Activated CD4-positive, alpha-beta T cell treated with anti-CD3 and anti-CD28 coated beads for 36 hours (primary cell): ENCODE measurements around the gene GALNS. TPM values are rescaled to one million over a fixed set of nuclear protein-coding genes. Genes with fewer than 3 reads are reported as not detected.

Experiments
- ATAC-seq: fragments of 200-7000 bp; cut with Tn5 transposase; one replicate; pipeline ENCODE4 v1.10.0; 2021; ENCODE audit warnings: mild to moderate bottlenecking, moderate library complexity
- CTCF ChIA-PET: fragments of 350-600 bp; sonication (Branson Sonifier 250); formaldehyde crosslinking; loops from one replicate; lab custom pipeline; 2021; ENCODE audit warnings: antibody characterized with exemption; lab: Charles Lee
- POLR2A ChIA-PET: fragments of 350-600 bp; sonication (Branson Sonifier 250); formaldehyde crosslinking; loops from one replicate; lab custom pipeline; 2021; ENCODE audit warnings: antibody characterized with exemption, inconsistent platforms; lab: Charles Lee
- DNase-seq: peaks from one replicate; pipeline ENCODE4 v3.0.0-alpha.2; 2020
- H3K27ac Mint-ChIP-seq: one replicate; pipeline ENCODE4 v1.8.0; 2021; ENCODE audit warnings: mixed read lengths
- H3K27me3 Mint-ChIP-seq: one replicate; pipeline ENCODE4 v1.8.0; 2021; ENCODE audit warnings: mixed read lengths
- H3K36me3 Mint-ChIP-seq: one replicate; pipeline ENCODE4 v1.8.0; 2021; ENCODE audit warnings: low read depth, mixed read lengths
- H3K4me1 Mint-ChIP-seq: one replicate; pipeline ENCODE4 v1.8.0; 2021; ENCODE audit warnings: mixed read lengths
- H3K4me3 Mint-ChIP-seq: one replicate; pipeline ENCODE4 v1.8.0; 2021; ENCODE audit warnings: mild to moderate bottlenecking, moderate library complexity, mixed read lengths
- H3K9me3 Mint-ChIP-seq: one replicate; pipeline ENCODE4 v1.8.0; 2021; ENCODE audit warnings: low read depth, mixed read lengths
- intact Hi-C, 2 experiments: fragments of 100-400 bp; cut with DNase I in 1 of 2; cut with micrococcal nuclease in 1 of 2; formaldehyde crosslinking; loops; one replicate each; pipeline versions ENCODE4 v1.14.2 to v1.15.1; 2022 to 2024; cut with DNase I, micrococcal nuclease
- total RNA-seq, 2 experiments: library from RNA; stranded (reverse); gene quantifications; one replicate each; pipeline ENCODE4 v1.2.3, GENCODE V29; 2021

The GALNS gene
- total RNA-seq, 2 experiments from 2014 or later: 20.1 TPM

- Mint-ChIP-seq H3K9me3 (no peaks in the 10 kb centered on the region), H3K36me3 (peaks cover 49% of the 10 kb centered on the region), H3K4me1 (peaks cover 32% of the 10 kb centered on the region), H3K27ac (peak overlapping the region; percentile 47), H3K27me3 (no peaks in the 10 kb centered on the region), H3K4me3 (peak overlapping the region; percentile 83)
- intact Hi-C loops: loop anchor here (1.0 to 5.0 kb wide), 4 partner anchors 67 to 1068 kb away; partner anchors contain the start of genes RPL13 (in 1 of the 2), TCF25 (in 1 of the 2) and ZFPM1 (in 1 of the 2)
- ATAC-seq (peak; percentile 13), DNase-seq (peak; percentile 71)
- CTCF ChIA-PET: no interaction called here
- POLR2A ChIA-PET: no interaction called here
These were observed 52.0 kb downstream of the GALNS start for GRCh38 chr16:88804552-88805339.

GRCh38 chr16:88804173-88804551 is 52.6 kb downstream of the GALNS start:
- Mint-ChIP-seq H3K9me3 (no peaks in the 10 kb centered on the region), H3K4me3 (peak overlapping the region; percentile 83), H3K27me3 (no peaks in the 10 kb centered on the region), H3K27ac (peak overlapping the region; percentile 42), H3K36me3 (peaks cover 43% of the 10 kb centered on the region), H3K4me1 (peaks cover 27% of the 10 kb centered on the region)
- no peak for DNase-seq
- ChIA-PET CTCF (no interaction called here), POLR2A (no interaction called here)
- intact Hi-C loops: loop anchor here (1.0 to 5.0 kb wide), 4 partner anchors 67 to 1068 kb away; partner anchors contain the start of genes RPL13 (in 1 of the 2), TCF25 (in 1 of the 2) and ZFPM1 (in 1 of the 2)
- ATAC-seq: no peak

DNA sequence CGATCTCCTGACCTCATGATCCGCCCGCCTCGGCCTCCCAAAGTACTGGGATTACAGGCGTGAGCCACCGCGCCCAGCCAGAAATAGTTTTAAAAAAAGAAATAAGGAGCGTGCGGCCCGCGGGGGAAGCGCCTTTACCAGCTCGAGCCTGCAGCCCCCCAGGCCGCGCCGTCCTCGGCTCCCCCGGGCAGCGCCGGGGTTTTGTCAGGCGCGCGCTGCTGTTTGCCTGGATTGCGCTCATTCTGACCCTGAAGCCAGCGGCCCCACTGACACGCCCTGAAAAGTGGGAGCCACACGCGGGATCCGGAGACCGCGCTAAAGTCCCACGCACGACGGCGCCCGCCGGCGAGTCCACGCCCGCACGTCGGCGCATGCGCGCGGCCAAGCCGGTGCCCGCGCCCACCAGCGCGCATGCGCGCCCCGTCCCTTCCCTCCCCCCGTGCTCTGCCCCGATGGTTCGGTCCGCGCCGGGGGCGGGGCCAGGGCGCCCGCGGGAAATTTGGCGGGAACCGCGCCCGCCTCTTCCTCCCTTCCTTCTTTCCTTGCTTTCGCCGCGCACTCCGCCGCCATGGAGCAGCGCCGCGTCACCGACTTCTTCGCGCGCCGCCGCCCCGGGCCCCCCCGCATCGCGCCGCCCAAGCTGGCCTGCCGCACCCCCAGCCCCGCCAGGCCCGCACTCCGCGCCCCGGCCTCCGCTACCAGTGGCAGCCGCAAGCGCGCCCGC is 53.3 kb downstream of the GALNS start, which contains the start of gene CDT1:
Gene CDT1 (plus strand): TSS at position 526 of the 724 bp plus-strand sequence. CDS start 43 bp downstream, at position 569.
- ATAC-seq (peak; percentile 32), DNase-seq (peak; percentile 90)
- Mint-ChIP-seq H3K36me3 (peaks cover 38% of the 10 kb centered on the region), H3K4me1 (peaks cover 24% of the 10 kb centered on the region), H3K4me3 (peak within 1 kb of the TSS; percentile 83), H3K27ac (peak within 1 kb of the TSS; percentile 94), H3K27me3 (no peaks in the 10 kb centered on the region), H3K9me3 (no peaks in the 10 kb centered on the region)
- CTCF ChIA-PET: interaction anchor here (0.5 to 1.5 kb wide), 6 partner anchors 11 to 70 kb away, joined by 3 to 5 read pairs (median 4); no protein-coding TSS in a partner anchor
- intact Hi-C loops: loop anchor here (1.0 to 5.0 kb wide), 12 partner anchors 8 to 1069 kb away; partner anchors contain the start of genes ANKRD11 (in 1 of the 2), APRT (in 1 of the 2), CHMP1A (in 1 of the 2) and CYBA (in 1 of the 2)
- POLR2A ChIA-PET: interaction anchor here (0.6 to 1.0 kb wide), 3 partner anchors 8 to 22 kb away, joined by 3 to 4 read pairs (median 4); no protein-coding TSS in a partner anchor

DNA sequence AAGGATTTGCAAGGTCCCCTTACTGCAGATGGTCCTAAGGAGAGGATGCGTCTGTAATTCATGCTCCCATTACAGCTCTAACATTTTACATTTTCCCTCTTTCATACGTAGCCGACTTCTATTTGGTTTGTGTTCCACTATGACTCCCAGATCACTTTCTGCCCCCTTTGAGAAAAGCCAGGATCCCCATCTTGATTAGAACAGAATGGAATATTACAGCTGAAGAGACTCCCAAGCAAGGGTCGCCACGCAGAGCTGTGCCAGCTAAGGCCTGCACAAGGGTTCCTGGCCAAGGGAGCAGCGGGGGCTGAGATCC is 56.5 kb downstream of the GALNS start:
- no peak overlapping the region for H3K27ac Mint-ChIP-seq
- CTCF ChIA-PET: interaction anchor here (0.6 to 2.4 kb wide), 7 partner anchors 13 to 678 kb away, joined by 3 to 11 read pairs (median 3); no protein-coding TSS in a partner anchor
- H3K4me1 Mint-ChIP-seq: peaks cover 21% of the 10 kb centered on the region
- no peaks in the 10 kb centered on the region for H3K9me3 Mint-ChIP-seq
- H3K36me3 Mint-ChIP-seq: peaks cover 13% of the 10 kb centered on the region
- no peak for ATAC-seq
- no peak for DNase-seq
- intact Hi-C loops: loop anchor here (5.0 kb wide), 3 partner anchors 63 to 1072 kb away; partner anchors contain the start of genes RPL13 (in 1 of the 2) and TCF25 (in 1 of the 2)
- POLR2A ChIA-PET: interaction anchor here (1.5 kb wide), 1 partner anchor 10 kb away, joined by 10 read pairs; no protein-coding TSS in a partner anchor
- no peaks in the 10 kb centered on the region for H3K27me3 Mint-ChIP-seq
- no peak overlapping the region for H3K4me3 Mint-ChIP-seq

GRCh38 chr16:88799569-88800276 is 57.0 kb downstream of the GALNS start:
- intact Hi-C loops: loop anchor here (5.0 kb wide), 3 partner anchors 62 to 1073 kb away; partner anchors contain the start of genes RPL13 (in 1 of the 2) and TCF25 (in 1 of the 2)
- Mint-ChIP-seq H3K4me3 (no peak overlapping the region), H3K9me3 (no peaks in the 10 kb centered on the region), H3K27me3 (no peaks in the 10 kb centered on the region), H3K4me1 (peaks cover 25% of the 10 kb centered on the region), H3K27ac (no peak overlapping the region), H3K36me3 (peaks cover 11% of the 10 kb centered on the region)
- ChIA-PET CTCF (interaction anchor here (0.6 to 2.4 kb wide), 9 partner anchors 12 to 1088 kb away, joined by 3 to 11 read pairs (median 3); no protein-coding TSS in a partner anchor), POLR2A (interaction anchor here (1.5 kb wide), 1 partner anchor 11 kb away, joined by 10 read pairs; no protein-coding TSS in a partner anchor)
- DNase-seq: peak; percentile 56
- ATAC-seq: no peak

DNA sequence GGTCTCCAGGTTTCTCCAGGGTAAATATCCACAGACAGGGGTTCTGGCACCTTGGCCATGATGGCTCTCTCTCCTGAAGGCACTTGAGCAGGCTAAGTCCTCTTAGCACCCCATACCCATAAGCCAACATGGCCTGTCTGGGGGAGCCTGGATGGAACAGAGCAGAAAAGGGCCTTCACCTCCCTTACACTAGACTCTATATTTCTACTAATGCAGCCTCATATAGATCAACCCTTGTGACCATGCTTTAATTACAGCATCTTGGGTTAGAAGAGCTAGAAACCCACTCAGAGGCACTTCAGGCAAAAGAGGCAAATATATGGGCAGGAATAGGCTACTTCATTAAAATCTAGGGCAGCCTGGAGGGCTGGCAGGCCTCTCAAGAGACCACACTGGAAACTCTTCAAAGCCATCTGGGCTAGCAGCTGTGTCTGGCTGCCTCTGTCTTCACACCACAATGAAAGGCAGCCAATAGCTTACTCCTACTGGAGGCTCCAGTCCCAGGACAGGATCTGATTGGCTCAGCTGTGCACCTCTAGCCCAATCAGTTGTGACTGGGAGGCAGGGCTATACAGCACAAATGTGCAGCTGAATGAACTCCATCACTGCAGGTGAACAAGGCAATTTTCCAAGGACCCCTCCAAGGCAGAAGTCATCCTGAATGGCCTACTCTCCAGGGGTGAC is 57.8 kb downstream of the GALNS start:
- ChIA-PET POLR2A (interaction anchor here (1.5 kb wide), 1 partner anchor 12 kb away, joined by 10 read pairs; no protein-coding TSS in a partner anchor), CTCF (interaction anchor here (0.6 to 1.3 kb wide), 6 partner anchors 16 to 1087 kb away, joined by 3 to 4 read pairs (median 3); no protein-coding TSS in a partner anchor)
- no peaks in the 10 kb centered on the region for H3K27me3 Mint-ChIP-seq
- no peak overlapping the region for H3K27ac Mint-ChIP-seq
- peaks cover 25% of the 10 kb centered on the region for H3K4me1 Mint-ChIP-seq
- no peaks in the 10 kb centered on the region for H3K9me3 Mint-ChIP-seq
- no peak for DNase-seq
- H3K36me3 Mint-ChIP-seq: peaks cover 8% of the 10 kb centered on the region
- H3K4me3 Mint-ChIP-seq: no peak overlapping the region
- intact Hi-C loops: no loop called here
- peak; percentile 14 for ATAC-seq

DNA sequence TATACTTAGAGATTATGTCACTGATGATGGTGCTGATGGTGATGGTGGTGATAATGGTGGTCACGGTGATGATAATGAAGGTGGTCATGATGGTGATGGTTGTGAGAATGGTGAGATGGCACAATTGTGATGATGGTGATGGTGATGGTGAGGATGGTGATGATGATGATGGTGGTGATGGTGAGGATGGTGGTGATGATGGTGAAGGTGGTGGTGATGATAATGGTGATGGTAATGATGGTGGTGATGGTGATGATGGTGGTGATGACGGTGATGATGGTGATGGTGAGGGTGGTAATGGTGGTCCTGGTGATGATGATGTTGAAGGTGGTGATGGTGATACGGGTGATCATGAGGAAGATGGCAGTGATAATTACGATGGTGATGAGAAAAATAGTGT is 58.7 kb downstream of the GALNS start:
- ChIA-PET CTCF (no interaction called here), POLR2A (no interaction called here)
- Mint-ChIP-seq H3K4me1 (peaks cover 32% of the 10 kb centered on the region), H3K9me3 (no peaks in the 10 kb centered on the region), H3K4me3 (no peak overlapping the region), H3K36me3 (peaks cover 8% of the 10 kb centered on the region), H3K27me3 (no peaks in the 10 kb centered on the region), H3K27ac (no peak overlapping the region)
- ATAC-seq (no peak), DNase-seq (no peak)
- intact Hi-C loops: no loop called here

GRCh38 chr16:88796278-88796677 is 60.5 kb downstream of the GALNS start:
- Mint-ChIP-seq H3K27me3 (no peaks in the 10 kb centered on the region), H3K27ac (peak overlapping the region; percentile 25), H3K4me3 (no peak overlapping the region), H3K9me3 (no peaks in the 10 kb centered on the region), H3K36me3 (peaks cover 7% of the 10 kb centered on the region), H3K4me1 (peaks cover 44% of the 10 kb centered on the region)
- intact Hi-C loops: no loop called here
- no peak for ATAC-seq
- POLR2A ChIA-PET: interaction anchor here (0.5 kb wide), 1 partner anchor 52 kb away, joined by 3 read pairs; no protein-coding TSS in a partner anchor
- CTCF ChIA-PET: interaction anchor here (1.9 kb wide), 1 partner anchor 59 kb away, joined by 9 read pairs; no protein-coding TSS in a partner anchor
- no peak for DNase-seq

- DNase-seq: no peak
- ATAC-seq: no peak
- intact Hi-C loops: no loop called here
- no peaks in the 10 kb centered on the region for H3K27me3 Mint-ChIP-seq
- H3K27ac Mint-ChIP-seq: no peak overlapping the region
- H3K4me3 Mint-ChIP-seq: no peak overlapping the region
- H3K9me3 Mint-ChIP-seq: no peaks in the 10 kb centered on the region
- peaks cover 45% of the 10 kb centered on the region for H3K4me1 Mint-ChIP-seq
- ChIA-PET POLR2A (interaction anchor here (0.9 to 1.5 kb wide), 3 partner anchors 11 to 14 kb away, joined by 3 to 4 read pairs (median 4); no protein-coding TSS in a partner anchor), CTCF (interaction anchor here (1.2 to 2.2 kb wide), 3 partner anchors 10 to 18 kb away, joined by 4 to 8 read pairs (median 4); partner anchors contain the start of genes APRT and CDT1)
- no peaks in the 10 kb centered on the region for H3K36me3 Mint-ChIP-seq
These were observed 63.3 kb downstream of the GALNS start for GRCh38 chr16:88793251-88793954.
